HG03354 (cell line): ENCODE measurements around the gene EPB41L5.
"Not testable (repeated sequence)": the region's sequence is repeated elsewhere in the genome, so short reads cannot be mapped to it uniquely, and the experiment has no call there.

Experiments
- ATAC-seq: cut with Tn5 transposase; IDR thresholded peaks from one replicate; pipeline ENCODE4 v1.9.1; 2021; ENCODE audit warnings: mild to moderate bottlenecking; ENCODE audit not compliant: unreplicated experiment, poor library complexity, severe bottlenecking

EPB41L5 gene

DNA sequence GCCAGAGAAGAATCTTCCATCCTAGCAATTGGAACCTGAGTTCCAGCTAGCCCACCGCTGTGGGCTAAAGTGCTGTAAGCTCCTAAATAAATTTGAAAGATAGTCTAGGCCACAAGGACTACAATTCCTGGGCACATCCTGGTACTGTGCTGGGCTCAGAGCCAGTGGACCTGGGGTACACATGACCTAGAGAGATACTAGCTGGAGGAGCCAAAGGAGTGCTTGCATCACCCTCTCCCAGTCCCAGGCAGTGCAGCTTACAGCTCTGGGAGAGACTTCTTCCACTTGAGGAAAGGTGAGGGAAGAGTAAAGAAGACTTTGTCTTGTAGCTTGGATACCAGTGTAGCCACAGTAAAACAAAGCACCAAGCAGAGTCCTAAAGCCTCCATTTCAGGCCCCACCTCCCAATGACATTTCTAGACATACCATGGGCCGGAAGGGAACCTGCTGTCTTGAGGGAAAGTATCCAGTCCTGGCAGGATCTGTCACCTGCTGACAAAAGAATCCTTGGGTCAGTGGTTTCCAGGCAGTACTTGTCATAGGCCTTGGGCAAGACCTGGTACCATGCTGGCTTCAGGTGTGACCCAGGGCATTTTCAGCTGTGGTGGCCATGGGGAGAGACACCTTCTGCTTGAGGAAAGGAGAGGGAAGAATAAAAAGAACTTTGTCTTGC lies 120.8 kb downstream of the EPB41L5 start:
- no peak for ATAC-seq

DNA sequence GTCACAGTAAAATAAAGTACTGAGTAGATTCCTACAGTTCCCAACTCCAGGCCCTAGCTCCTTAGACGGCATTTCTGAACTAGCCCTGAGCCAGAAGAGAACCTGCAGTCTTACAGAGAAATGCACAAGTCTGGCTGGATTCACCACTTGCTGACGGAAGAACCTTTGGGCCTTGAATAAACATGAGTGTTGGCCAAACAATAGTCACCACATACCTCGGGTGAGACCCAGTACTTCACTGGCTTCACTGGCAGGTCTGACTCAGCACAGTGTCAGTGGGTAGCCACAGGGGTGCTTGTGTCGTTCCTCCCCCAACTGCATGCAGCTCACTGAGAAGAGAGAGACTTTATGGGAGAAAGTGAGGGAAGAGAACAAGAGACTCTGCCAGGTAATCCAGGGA lies 121.4 kb downstream of the EPB41L5 start:
- ATAC-seq = no peak

DNA sequence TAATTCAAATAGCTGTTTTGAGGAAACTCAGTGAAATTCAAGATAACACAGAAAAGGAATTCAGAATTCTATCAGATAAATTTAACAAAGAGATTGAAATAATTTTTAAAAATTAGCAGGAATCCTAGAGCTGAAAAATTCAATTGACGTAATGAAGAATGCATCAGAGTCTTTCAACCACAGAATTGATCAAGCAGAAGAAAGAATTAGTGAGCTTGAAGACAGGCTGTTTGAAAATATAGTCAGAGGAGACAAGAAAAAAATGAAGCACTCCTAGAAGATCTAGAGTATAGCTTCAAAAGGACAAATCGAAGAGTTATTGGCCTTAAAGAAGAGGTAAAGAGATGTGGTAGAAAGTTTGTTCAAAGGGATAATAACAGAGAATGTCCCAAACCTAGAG lies 122.1 kb downstream of the EPB41L5 start:
- not testable (repeated sequence) for ATAC-seq

DNA sequence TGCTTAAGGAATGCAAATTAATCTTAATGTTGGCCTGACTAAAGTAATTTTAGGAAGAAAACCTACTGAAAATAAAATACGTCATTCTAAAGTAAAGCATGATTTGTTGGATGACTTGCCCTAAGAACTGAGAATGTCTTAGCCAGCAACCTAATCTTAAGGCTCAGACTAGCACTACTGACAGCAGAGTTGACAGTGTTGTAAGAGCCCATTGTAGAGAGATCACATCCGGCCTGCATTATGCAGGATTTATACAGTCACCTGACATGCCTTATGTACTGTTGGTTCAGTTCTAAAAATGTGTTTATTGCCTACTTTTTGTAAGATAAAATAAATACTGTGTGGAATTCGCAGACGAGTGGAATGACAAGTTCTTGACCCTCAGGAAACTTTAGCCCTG lies 128.0 kb downstream of the EPB41L5 start:
- no peak for ATAC-seq

DNA sequence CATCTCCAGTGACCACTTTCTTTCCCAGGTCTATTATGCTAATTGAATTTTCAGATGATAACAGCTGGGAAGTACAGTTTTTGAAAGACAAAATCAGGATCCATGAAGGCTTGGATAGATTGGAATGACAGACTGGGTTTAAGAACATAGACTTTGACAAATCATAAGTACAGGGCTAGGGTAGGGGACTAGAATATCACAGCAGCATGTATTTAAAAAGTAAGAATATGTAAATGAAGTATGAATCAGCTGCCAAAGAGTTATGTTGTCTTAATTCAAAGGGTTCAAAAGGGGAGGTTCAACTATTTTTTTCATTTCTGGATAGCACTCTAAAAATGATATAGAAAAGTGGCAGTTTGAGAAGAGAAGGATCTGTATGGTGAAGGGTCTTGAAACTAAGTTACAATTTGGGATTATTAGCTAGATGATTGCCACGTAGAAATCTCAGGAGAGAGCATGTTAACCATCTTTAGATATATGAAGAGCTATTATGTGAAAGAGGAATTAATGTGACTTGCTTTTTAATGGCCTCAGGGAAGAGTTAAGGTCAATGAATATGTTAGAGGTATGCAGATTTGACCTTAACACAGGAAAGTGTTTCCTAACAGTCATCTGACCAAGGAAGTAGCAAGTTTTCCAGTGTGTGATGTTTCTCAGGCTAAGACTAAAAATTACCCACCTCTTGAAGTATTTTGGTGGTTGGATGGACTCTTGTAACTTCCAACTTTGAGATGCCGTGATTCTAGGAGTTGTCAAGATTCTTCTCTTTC lies 128.6 kb downstream of the EPB41L5 start:
- ATAC-seq = no peak

DNA sequence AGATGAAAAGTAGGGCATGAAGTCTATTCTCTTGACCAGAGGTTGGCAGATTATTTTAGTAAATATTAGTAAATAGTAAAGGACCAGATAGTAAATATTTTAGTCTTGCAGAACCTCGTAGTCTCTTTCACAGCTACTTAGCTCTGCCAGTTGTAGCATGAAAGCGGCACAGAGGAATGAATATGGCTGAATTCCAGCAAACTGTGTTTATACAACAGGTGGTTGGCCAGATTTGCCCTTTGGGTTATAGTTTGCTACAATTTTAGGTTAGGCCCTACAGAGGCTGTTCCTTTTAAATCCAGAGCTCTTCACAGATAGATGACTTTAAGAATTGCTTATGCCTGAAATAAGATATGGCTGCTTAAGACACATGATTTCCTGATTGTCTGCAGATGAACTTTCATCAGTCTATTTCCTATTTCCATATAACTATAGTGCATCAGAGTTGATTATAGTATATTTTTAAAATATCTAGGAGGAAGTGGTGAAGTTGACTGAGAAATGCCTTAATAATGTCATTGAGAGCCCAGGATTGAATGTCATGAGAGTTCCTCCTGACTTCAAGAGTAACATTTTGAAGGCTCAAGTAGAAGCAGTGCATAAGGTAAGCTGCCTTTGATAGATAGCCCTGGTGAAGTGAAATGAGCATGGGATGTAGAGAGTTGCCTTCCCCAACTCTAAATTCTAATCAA lies 129.8 kb downstream of the EPB41L5 start:
- ATAC-seq = no peak

DNA sequence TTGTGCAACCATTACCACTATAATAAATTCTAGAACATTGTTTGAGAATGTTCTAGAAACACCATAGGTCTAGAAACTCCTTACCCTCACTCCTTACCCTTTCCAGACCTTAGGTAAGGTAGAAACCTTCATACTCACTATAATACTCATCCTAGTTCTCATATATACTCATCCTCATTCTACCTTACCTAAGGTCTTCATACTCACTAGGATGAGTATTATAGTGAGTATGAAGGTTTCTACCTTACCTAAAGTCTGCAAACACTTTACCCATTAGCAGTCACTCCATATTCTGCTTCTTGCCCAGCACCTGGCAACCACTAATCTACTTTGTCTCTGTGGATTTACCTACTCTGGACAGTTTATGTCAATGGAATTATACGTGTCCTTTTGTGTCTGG lies 135.4 kb downstream of the EPB41L5 start:
- no peak for ATAC-seq

DNA sequence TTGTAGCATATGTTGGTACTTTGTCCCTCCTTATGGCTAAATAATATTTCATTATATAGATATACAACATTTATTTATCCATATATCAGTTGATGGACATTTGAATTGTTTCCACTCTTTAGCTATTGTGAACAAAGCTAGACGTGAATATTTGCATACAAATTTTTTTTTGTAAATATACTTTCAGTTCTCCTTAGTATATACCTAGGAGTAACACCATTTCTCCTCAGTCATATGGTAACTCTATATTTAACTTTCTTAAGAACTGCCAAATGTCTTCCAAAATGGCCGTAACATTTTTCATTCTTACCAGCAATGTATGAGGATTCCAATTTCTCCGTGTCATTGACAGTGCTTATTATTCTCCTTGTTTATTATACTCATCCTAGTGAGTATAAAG lies 135.8 kb downstream of the EPB41L5 start:
- ATAC-seq = no peak

DNA sequence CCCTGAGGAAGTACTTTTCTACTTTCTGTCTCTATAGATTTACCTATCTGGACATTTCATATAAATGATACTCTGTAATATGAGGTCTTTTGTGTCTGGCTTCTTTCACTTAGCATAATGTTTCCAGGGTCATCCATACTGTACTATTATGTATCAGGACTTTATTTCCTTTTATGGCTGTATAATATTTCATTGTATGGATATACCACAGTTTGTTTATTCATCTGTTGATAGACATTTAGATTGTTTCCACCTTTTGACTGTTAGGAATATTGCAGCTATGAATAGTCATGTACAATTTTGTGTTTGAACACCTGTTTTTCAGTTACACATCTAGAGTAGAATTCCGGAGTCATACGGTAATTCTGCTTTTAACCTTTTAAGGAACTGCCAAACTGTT lies 136.5 kb downstream of the EPB41L5 start:
- no peak for ATAC-seq

DNA sequence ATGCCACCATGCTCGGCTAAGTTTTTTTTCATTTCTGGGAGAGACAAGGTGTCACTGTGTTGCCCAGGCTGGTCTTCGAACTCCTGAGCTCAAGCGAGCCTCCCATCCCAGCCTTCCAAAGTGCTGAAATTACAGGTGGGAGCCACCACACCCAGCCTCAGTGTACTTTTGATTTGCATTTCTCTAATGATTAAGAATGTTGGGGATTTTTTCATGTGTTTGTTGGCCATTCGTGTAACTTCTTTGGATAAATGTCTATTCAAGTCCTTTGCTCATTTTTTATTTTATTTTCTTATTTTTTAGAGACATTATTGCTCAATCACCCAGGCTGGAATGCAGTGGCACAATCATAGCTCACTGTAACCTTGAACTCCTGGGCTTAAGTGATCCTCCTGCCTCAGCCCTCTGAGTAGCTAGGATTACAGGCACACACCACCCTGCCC lies 137.2 kb downstream of the EPB41L5 start:
- ATAC-seq = no peak

DNA sequence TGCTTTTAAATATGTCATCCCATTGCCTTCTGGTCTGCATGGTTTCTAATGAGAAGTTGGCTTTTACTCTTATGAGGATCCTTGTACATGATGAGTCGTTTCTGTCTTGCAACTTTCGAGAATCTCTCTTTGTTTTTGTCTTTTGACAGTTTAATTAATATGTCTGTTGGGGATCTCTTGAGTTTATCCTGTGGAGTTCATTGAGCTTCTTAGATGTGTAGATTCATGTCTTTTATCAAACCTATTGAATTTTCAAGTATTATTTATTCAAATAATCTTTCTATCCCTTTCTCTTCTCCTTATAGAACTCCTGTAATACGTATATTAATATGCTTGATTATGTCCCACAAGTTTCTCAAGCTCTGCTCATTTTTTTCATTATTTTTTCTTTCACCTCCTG lies 142.4 kb downstream of the EPB41L5 start:
- no peak for ATAC-seq

DNA sequence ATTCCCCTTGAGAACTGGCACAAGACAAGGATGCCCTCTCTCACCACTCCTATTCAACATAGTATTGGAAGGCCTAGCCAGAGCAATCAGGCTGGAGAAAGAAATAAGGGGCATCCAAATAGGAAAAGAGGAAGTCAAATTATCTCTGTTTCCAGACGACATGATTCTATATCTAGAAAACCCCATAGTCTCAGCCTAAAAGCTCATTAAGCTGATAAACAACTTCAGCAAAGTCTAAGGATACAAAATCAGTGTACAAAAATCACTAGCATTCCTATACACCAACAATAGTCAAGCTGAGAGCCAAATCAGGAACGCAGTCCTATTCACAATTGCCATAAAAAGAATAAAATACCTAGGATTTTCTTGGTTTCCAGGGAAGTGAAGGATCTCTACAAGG lies 145.8 kb downstream of the EPB41L5 start:
- ATAC-seq = not testable (repeated sequence)

DNA sequence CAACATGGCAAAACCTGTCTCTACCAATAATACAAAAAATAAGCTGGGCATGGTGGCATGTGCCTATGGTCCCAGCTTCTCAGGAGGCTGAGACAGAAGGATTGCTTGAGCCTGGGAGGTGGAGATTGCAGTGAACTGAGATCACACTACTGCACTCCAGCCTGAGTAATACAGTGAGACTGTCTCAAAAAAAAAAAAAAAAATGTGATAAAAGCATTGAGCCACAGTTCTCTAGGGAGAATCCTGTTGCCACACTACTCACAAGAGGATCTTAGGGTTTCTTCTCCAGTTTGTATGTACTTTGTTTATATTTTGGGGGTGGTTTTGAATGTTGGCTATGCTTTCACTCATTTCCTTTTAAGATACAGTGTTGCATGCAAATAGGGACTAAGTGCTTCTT lies 148.3 kb downstream of the EPB41L5 start:
- no peak for ATAC-seq

DNA sequence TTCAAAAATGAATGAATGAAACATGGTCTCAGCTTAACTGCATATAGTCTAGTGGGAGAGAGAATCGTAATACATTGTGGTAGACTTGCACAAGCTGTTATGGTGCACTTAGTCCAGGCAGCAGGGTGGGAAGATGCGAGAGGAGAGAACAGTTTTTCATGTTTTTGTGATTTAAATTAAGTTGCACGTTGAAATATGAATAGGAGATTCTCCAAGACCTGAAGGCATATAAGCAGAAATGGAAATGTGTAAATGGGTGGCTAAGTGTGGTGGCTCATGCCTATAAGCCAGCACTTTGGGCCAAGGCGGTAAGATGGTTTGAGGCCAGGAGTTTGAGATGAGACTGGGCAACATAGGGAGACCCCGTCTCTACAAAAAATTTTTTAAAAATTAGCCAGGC lies 149.8 kb downstream of the EPB41L5 start:
- no peak for ATAC-seq

DNA sequence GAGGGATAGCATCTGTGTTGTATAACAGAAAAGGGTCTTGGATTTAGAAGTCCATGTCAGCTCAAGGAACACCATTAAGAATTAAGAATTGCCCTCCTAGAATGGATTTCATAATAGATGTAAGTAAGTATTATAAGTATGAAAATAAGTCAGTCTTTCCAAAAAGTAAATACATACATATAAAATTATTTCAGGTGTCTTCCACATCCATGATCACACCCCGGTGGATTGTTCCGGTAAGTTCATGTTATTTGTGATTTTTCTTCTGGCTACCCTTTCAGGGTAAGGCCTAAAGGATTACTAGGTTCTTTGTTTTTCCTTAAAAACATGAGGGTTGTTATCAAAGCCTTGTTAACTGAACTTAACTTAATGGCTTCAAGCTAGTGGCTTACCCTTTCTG lies 154.4 kb downstream of the EPB41L5 start:
- ATAC-seq = no peak

DNA sequence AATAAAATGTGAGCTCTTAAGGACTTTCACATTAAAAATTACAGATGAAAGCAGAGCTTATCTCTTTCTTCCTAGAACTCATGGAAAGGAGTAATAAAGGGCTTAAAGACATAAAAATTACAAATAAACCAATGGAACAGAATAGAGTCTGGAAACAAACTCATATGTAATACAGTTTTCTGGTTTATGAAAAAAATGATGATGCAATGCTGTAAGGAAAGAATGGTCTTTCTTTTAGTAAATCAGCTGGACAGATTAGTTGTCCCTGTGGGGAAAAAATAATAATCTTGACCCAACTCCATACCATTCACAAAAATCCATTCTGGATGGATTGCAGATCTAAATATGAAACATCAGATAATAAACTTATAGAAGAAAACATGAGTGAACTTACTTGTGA lies 156.1 kb downstream of the EPB41L5 start:
- ATAC-seq = no peak

DNA sequence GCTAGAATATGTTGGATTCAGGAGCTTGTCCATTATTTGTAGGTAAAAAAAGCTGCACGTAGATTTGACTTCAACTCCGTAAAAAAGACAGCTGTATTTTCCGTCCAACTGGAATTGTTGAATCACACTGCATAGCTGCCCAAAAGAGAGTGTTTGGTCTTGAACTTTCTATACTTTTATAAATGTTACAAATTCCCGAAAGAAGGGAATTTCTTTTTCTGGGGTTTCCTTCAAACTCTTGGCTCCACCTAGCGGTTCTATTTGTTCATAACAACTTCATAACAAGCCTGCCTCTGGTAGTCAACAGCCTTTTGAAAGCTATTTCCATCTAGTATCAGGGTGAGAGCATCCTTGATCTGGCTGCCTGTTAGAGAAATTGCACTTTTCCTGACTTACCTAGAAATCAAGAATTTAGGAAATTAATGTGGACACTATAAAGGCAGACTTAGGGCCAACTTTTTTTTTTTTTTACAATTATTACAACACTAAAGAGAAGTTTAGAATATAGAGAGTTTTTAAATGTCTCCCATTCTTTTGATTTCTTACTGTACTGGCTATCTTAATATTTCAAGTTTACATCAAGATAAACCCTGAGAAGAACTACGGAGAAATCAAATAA lies 162.2 kb downstream of the EPB41L5 start:
- no peak for ATAC-seq

DNA sequence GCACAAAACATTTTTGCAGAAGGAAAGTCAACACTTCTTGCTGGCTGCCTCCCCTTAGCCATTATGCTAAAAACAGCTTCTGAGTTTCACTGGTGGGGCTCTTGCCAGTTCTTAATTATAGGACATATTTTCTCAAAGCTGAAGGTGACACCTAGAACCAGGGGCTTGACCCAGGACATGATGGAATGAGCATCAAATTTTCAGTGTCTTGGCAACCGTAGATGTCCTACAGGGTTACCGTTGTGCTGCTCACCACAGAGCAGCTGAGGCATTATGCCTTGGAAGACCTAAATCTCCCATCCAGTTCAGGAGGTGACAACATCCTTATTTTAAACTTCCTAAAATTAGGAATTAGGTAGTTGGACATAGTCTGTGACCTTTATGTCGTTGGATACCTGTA lies 163.6 kb downstream of the EPB41L5 start:
- no peak for ATAC-seq

DNA sequence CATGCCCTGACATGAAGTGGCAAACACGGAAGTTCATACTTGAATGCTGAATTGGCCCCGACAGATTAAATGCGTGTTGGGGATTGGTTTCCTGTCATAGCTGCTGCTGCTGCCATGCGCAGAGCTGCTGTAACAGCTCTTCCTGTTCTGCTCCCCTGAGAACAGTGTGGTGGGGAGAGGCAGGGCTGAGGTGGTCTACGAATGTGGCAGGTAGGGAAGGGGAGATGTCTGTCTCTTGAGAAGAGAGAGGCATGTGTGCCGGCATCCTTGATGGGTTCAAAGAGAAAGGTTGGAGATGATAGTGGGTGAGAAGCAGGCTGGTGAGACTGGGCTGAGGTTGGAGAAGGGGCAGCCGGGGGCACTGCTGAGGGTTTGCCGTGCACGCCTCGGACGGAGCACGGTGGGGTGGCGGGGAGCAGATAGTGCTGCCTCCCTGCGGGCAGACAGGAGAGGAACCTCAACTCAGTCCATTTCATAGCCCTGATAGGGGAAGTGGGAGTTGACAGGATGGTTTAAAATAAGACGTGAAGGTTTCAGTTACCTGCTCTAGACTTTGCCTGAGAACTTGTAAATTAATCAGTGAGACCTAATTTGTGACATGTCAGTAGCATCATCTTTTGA lies 164.2 kb downstream of the EPB41L5 start:
- ATAC-seq = peak; percentile 96

DNA sequence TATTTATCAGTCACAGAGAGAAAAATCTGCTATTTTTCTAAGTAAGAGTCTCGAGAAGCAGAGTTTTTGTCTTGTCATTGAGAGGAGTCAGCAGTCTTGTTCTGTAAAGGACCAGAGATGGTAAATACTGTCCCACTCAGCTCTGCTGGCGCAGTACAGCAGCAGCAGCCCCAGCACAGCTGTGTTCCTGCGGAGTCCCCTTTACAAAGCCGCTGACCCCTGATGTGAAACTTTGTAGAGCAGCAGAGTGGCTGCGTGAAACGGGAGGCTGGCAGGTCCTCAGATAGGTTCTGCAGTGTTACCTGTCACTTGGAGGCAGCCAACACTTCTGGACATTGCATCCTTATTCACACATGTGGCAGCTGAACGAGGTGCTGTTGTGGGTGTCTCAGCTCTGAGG lies 165.1 kb downstream of the EPB41L5 start:
- no peak for ATAC-seq
